ENCODE measurements around the gene TSC2. TPM values are rescaled to one million over a fixed set of nuclear protein-coding genes. Genes with fewer than 3 reads are reported as not detected.

Gene TSC2
- total RNA-seq, 1 experiment from 2014 or later: 42.6 TPM

- Histone ChIP-seq H3K27me3 (ENCODE audit: control insufficient read depth, insufficient read depth, low read length) (no peaks in the 10 kb centered on the region), H3K36me3 (replicated peaks; ENCODE audit: control insufficient read depth, insufficient read depth, low read length) (peaks cover 1% of the 10 kb centered on the region), H3K4me3 (ENCODE audit: insufficient read depth, low read depth, low read length) (no peak overlapping the region)
- no peak for DNase-seq
These were observed 10.6 kb downstream of the TSC2 start for GRCh38 chr16:2058420-2058819.

- DNase-seq: no peak
- Histone ChIP-seq H3K4me3 (ENCODE audit: insufficient read depth, low read depth, low read length) (no peak overlapping the region), H3K27me3 (ENCODE audit: control insufficient read depth, insufficient read depth, low read length) (no peaks in the 10 kb centered on the region), H3K36me3 (replicated peaks; ENCODE audit: control insufficient read depth, insufficient read depth, low read length) (peaks cover 1% of the 10 kb centered on the region)
These were observed 11.1 kb downstream of the TSC2 start for GRCh38 chr16:2058872-2059271.

GRCh38 chr16:2060346-2060745 lies 12.6 kb downstream of the TSC2 start:
- DNase-seq: no peak
- H3K36me3 ChIP-seq (replicated peaks; ENCODE audit: control insufficient read depth, insufficient read depth, low read length): peaks cover 1% of the 10 kb centered on the region
- H3K27me3 ChIP-seq (ENCODE audit: control insufficient read depth, insufficient read depth, low read length): no peaks in the 10 kb centered on the region
- no peak overlapping the region for H3K4me3 ChIP-seq (ENCODE audit: insufficient read depth, low read depth, low read length)

GRCh38 chr16:2061023-2061422 lies 13.2 kb downstream of the TSC2 start:
- H3K36me3 ChIP-seq (replicated peaks; ENCODE audit: control insufficient read depth, insufficient read depth, low read length): peaks cover 5% of the 10 kb centered on the region

GRCh38 chr16:2061526-2061925 lies 13.7 kb downstream of the TSC2 start:
- Histone ChIP-seq H3K27me3 (ENCODE audit: control insufficient read depth, insufficient read depth, low read length) (no peaks in the 10 kb centered on the region), H3K36me3 (replicated peaks; ENCODE audit: control insufficient read depth, insufficient read depth, low read length) (peaks cover 9% of the 10 kb centered on the region), H3K4me3 (ENCODE audit: insufficient read depth, low read depth, low read length) (no peak overlapping the region)
- DNase-seq: no peak

More at GRCh38 chr16:2061023-2061422, 13.2 kb downstream of the TSC2 start:
- H3K4me3 ChIP-seq (ENCODE audit: insufficient read depth, low read depth, low read length): no peak overlapping the region
- no peak for DNase-seq
- H3K27me3 ChIP-seq (ENCODE audit: control insufficient read depth, insufficient read depth, low read length): no peaks in the 10 kb centered on the region

- no peak for DNase-seq
- H3K27me3 ChIP-seq (ENCODE audit: control insufficient read depth, insufficient read depth, low read length): no peaks in the 10 kb centered on the region
- no peak overlapping the region for H3K4me3 ChIP-seq (ENCODE audit: insufficient read depth, low read depth, low read length)
- H3K36me3 ChIP-seq (replicated peaks; ENCODE audit: control insufficient read depth, insufficient read depth, low read length): peaks cover 9% of the 10 kb centered on the region
These were observed 15.0 kb downstream of the TSC2 start for GRCh38 chr16:2062801-2063200.

- Histone ChIP-seq H3K4me3 (ENCODE audit: insufficient read depth, low read depth, low read length) (no peak overlapping the region), H3K36me3 (replicated peaks; ENCODE audit: control insufficient read depth, insufficient read depth, low read length) (peaks cover 9% of the 10 kb centered on the region), H3K27me3 (ENCODE audit: control insufficient read depth, insufficient read depth, low read length) (no peaks in the 10 kb centered on the region)
- DNase-seq: no peak
These were observed 16.1 kb downstream of the TSC2 start for GRCh38 chr16:2063861-2064260.

- Histone ChIP-seq H3K4me3 (ENCODE audit: insufficient read depth, low read depth, low read length) (no peak overlapping the region), H3K27me3 (ENCODE audit: control insufficient read depth, insufficient read depth, low read length) (no peaks in the 10 kb centered on the region)
- DNase-seq: no peak
These were observed 16.7 kb downstream of the TSC2 start for GRCh38 chr16:2064368-2064945.

GRCh38 chr16:2066139-2066538 lies 18.4 kb downstream of the TSC2 start:
- Histone ChIP-seq H3K27me3 (ENCODE audit: control insufficient read depth, insufficient read depth, low read length) (no peaks in the 10 kb centered on the region), H3K36me3 (replicated peaks; ENCODE audit: control insufficient read depth, insufficient read depth, low read length) (peaks cover 10% of the 10 kb centered on the region), H3K4me3 (ENCODE audit: insufficient read depth, low read depth, low read length) (no peak overlapping the region)
- no peak for DNase-seq

More at GRCh38 chr16:2064368-2064945, 16.7 kb downstream of the TSC2 start:
- peaks cover 9% of the 10 kb centered on the region for H3K36me3 ChIP-seq (replicated peaks; ENCODE audit: control insufficient read depth, insufficient read depth, low read length)

GRCh38 chr16:2070576-2071453 lies 23.0 kb downstream of the TSC2 start:
- Histone ChIP-seq H3K27me3 (ENCODE audit: control insufficient read depth, insufficient read depth, low read length) (no peaks in the 10 kb centered on the region), H3K36me3 (replicated peaks; ENCODE audit: control insufficient read depth, insufficient read depth, low read length) (peaks cover 11% of the 10 kb centered on the region), H3K4me3 (ENCODE audit: insufficient read depth, low read depth, low read length) (no peak overlapping the region)
- no peak for DNase-seq

- H3K36me3 ChIP-seq (replicated peaks; ENCODE audit: control insufficient read depth, insufficient read depth, low read length): peaks cover 5% of the 10 kb centered on the region
- no peaks in the 10 kb centered on the region for H3K27me3 ChIP-seq (ENCODE audit: control insufficient read depth, insufficient read depth, low read length)
- H3K4me3 ChIP-seq (ENCODE audit: insufficient read depth, low read depth, low read length): no peak overlapping the region
- no peak for DNase-seq
These were observed 23.8 kb downstream of the TSC2 start for GRCh38 chr16:2071454-2072202.

GRCh38 chr16:2072926-2073325 lies 25.1 kb downstream of the TSC2 start:
- no peaks in the 10 kb centered on the region for H3K27me3 ChIP-seq (ENCODE audit: control insufficient read depth, insufficient read depth, low read length)
- no peak overlapping the region for H3K4me3 ChIP-seq (ENCODE audit: insufficient read depth, low read depth, low read length)
- peaks cover 5% of the 10 kb centered on the region for H3K36me3 ChIP-seq (replicated peaks; ENCODE audit: control insufficient read depth, insufficient read depth, low read length)
- DNase-seq: no peak

- Histone ChIP-seq H3K4me3 (ENCODE audit: insufficient read depth, low read depth, low read length) (no peak overlapping the region), H3K36me3 (replicated peaks; ENCODE audit: control insufficient read depth, insufficient read depth, low read length) (peaks cover 5% of the 10 kb centered on the region), H3K27me3 (ENCODE audit: control insufficient read depth, insufficient read depth, low read length) (no peaks in the 10 kb centered on the region)
- no peak for DNase-seq
These were observed 26.3 kb downstream of the TSC2 start for GRCh38 chr16:2074071-2074470.

GRCh38 chr16:2075631-2076030 lies 27.8 kb downstream of the TSC2 start:
- no peaks in the 10 kb centered on the region for H3K27me3 ChIP-seq (ENCODE audit: control insufficient read depth, insufficient read depth, low read length)
- H3K36me3 ChIP-seq (replicated peaks; ENCODE audit: control insufficient read depth, insufficient read depth, low read length): peaks cover 4% of the 10 kb centered on the region
- no peak for DNase-seq
- no peak overlapping the region for H3K4me3 ChIP-seq (ENCODE audit: insufficient read depth, low read depth, low read length)
